Activated gamma-delta T cell treated with anti-CD3 and anti-CD28 coated beads, Interleukin-2, amount 50 U/mL, for 16 hours (primary cell): ENCODE data around the gene LYRM1.

Experiments
- DNase-seq: peaks from one replicate; pipeline ENCODE4 v3.0.0-alpha.2; 2020; ENCODE audit warnings: low read depth

LYRM1 gene

DNA sequence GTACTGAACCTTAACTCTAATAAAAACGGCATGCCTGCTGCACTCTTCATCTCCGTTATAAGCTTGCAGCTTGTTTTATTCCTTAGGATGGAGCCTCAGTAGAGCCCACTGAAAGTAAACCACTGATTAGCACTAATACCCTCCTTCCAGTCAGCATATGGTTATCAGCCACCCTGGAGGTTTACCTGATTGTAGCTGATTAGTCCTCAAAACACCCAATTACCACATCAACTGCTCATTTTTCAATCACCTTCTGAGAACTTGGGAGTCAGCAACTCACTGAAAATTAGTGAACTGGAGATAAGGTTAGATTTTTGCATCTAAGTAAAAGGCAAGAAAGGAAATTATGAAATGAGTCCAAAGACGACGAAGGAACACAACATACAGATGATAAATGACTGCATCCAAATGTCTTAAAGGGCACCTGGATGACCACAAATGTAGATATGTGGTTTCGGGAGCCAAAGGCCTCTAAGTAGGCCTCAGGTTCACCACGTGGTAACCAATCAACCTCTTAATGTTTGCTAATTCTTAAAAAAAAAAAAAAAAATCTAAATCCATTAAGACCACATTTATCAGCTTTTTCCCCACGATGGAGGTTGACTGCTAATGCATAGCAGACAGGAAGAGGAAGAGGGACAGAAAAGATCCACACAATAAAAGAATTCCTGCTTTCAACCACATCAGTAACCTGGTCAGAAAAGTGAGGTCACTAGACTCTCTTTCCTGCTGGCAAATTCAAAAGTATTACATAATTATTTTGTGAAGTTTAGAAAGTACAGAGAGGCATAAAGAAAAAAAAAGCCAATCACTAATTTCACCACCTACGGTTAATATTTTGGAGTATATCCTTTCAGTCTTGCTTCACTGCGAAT, 28.4 kb upstream of the LYRM1 start:
- no peak for DNase-seq

- DNase-seq = no peak
These were observed 27.2 kb upstream of the LYRM1 start for GRCh38 chr16:20873331-20873730.

- DNase-seq = no peak
These were observed 26.4 kb upstream of the LYRM1 start for GRCh38 chr16:20874088-20874581.

GRCh38 chr16:20875355-20875650, 25.3 kb upstream of the LYRM1 start:
- DNase-seq = no peak

GRCh38 chr16:20878682-20879147, 21.9 kb upstream of the LYRM1 start:
- DNase-seq = no peak

GRCh38 chr16:20879175-20880040, 21.2 kb upstream of the LYRM1 start:
- no peak for DNase-seq

DNA sequence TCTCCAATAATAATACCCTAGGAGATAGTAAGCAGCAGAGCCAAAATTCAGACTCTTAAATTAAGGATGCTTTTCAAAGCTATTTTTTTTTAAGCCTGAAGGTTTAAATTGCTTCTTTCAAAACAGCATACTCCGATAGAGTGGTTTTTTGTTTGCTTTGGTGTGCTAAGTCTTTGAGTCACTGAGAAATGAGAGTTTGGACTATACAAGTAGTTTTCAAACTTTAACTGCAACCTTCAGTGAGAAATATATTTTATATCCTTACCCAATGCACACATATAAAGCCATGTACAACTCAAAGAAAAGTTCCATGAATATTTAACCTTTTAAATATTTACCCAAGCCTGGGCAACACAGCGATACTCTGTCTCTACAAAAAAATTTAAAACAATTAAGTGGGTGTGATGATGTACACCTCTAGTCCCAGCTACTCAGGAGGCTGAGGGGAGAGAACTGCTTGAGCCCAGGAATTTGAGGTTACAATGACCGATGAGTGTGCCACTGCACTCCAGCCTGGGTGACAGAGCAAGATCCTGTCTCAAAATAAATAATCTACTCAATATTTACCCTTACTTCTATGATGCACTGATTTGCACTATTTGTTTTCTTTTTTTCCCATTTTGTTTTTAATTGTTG, 19.6 kb upstream of the LYRM1 start:
- DNase-seq = no peak

GRCh38 chr16:20881503-20881878, 19.1 kb upstream of the LYRM1 start:
- DNase-seq = no peak

- no peak for DNase-seq
These were observed 16.9 kb upstream of the LYRM1 start for GRCh38 chr16:20883554-20884239.

GRCh38 chr16:20884240-20884556, 16.4 kb upstream of the LYRM1 start:
- no peak for DNase-seq

DNA sequence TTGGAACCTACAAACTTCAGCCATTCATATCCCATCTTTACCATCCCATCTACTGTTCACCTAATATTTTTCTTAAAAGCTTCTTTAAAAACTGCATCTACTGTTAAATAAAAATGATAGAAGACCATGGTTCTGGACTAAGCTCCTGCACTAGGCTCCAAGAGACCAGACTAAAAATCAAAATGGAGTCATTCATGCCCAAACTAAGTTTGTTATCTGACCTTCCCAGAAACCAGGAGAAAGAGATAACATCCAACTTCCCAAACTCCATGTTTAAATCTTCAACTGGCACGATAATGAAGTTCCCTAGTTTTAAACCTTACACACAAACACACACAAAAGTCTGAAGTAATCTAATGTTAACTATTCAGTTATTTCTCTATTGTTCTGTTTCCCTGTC, 14.3 kb upstream of the LYRM1 start:
- DNase-seq = no peak

DNA sequence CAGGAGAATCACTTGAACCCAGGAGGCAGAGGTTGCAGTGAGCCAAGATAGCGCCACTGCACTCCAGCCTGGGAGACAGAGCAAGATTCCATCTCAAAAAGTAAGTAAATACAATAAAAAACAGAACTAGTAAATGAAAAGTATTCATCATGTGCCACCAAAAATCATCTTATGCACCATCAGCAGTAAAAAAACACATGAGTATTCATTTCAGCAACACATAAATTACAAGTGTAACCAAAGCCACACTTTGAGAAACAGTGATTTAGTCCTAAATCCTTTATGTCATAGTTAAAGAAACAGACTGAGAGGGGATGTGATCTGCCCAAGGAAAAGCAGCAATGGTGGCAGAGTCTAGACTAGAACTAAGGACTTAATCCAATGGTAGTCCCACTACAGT, 13.4 kb upstream of the LYRM1 start:
- DNase-seq = no peak

DNA sequence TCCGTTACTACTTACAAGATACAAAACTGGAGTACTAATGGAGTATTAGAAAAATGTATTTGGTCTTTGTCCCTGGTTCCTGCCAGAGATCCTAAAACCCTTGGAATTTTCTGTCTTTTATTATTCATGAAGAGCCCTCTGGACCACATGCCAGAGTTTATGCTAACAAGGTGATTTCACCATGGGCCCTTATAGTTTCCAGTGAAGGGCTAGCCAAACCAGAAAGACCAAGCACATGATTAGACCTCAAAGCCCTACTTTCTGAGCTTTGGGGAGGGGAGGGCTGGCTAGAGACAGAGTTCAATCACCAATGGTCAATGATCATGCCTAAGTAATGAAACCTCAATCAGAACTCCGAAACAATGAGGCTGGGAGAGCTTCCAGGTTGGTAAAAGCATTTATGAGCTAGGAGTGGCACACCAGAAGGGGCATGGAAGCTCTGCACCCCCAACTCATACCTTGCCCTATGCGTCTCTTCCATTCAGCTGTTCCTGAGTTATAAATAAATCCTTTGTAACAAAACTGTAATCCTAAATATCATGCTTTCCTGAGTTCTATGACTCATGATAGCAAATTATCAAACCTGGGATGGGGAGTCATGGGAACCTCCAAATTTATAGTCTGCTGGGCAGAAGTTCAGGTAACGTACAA, 10.8 kb upstream of the LYRM1 start:
- no peak for DNase-seq

GRCh38 chr16:20894388-20894787, 6.2 kb upstream of the LYRM1 start:
- DNase-seq = no peak

DNA sequence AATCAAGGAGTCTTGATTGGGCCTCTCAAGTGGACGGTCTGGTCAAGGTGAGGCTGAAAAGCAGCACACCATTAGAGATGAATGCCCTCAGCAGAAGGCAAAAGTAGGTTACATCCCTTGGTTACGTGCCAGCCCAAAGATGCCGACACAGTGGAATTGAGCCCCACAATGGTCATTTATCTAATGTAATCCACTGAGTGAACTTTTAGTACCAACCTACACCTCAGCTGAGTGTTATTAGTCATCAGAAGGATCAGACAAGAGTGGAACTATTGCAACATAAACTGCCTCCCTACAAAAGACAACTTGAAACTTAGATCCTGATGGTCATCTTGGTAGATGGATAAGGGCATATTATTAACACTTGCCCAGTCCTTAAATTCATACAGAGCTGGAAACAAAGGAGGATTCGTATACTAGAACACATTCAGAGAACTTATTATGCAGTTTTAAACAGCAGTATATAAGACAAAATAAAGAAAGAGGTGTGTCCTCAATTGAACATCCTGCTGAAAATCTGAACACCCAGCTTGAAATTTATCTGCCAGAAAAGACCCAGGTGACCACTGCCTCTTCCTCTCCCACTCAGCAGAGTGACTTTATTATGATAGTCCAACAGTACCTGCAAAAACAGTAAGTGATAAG, 3.2 kb upstream of the LYRM1 start:
- no peak for DNase-seq

DNA sequence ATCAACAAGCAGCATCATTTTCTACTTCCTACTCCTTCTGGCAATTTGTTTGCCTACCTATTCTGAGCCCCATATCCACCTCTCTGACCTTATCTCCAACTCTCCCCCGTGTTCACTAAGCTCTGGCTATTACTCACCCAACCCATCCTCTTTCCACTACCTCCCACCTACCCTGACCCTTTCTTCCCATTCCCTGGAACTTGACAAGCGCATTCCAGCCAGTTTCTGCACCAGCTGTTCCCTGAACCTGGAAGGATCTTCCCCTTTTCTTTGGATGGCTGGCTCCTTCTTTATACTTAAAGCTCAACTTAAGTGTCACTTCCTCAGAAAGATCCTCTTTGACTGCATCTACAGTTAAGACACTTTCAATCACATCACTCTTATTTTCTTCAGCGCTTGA, 2.6 kb upstream of the LYRM1 start:
- no peak for DNase-seq

- no peak for DNase-seq
These were observed 1.5 kb upstream of the LYRM1 start for GRCh38 chr16:20899071-20899470.

- no peak for DNase-seq
These were observed 883 bp upstream of the LYRM1 start for GRCh38 chr16:20899477-20900298.

DNA sequence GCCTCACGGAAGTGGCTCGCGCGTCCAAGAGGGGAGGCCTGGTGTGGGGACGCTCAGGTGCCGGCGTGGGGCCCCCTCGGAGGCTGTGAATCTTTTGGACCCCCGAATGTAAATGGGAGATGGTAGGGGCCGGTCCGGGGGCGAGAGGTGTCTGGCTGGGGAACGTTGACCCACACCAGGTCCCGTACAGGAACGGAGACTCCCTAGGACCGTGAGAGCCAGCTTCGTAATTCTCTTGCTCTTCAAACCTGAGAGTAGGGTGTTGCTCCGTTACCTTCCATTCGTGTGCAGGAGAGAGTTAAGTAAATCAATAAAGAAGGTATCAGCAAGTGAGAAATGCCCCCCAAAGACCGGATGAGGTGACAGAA, 481 bp downstream of the LYRM1 start:
- no peak for DNase-seq

DNA sequence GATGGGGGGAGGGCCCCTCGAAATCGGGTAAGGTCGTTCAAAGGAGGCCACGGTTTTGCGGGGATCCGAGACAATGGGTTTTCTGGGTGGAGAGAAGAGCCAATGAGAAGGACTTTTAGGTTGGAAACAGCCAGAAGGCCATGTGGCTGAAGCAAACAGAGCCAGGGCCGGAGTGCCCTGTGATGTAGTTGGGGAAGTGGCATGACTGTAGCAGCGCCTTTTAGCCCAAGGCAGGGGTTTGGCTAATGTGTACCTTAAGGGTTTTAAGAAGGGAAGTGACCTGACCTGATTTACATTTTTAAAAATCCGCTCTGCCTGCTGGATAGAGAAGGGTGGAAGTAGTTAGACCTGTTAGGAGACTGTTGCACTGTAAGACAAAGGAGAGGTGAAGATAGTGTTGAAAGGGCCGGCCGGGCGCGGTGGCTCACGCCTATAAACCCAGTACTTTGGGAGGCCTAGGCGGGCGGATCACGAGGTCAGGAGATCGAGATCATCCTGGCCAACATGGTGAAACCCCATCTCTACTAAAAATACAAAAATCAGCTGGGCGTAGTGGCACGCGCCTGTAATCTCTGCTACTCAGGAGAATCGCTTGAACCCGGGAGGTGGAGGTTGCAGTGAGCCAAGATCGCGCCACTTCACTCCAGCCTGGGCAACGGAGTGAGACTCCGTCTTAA, 1.0 kb downstream of the LYRM1 start:
- DNase-seq = no peak
